K562 (cell line): ENCODE measurements around the gene USP15.

ENCODE experiments used
- CBFA2T3 ChIP-seq: fragments of 450-650 bp; IDR thresholded peaks from 2 replicates; pipeline ENCODE4 v1.6.1; 2017
- CBX3 ChIP-seq, 2 experiments: IDR thresholded peaks; 1 replicate in 1 of 2; 2 replicates in 1 of 2; pipeline ENCODE4 v1.6.1; 2012; ENCODE audit warnings: inconsistent platforms in 2 of 2, low read length in 2 of 2, borderline replicate concordance in 1 of 2, control low read depth in 1 of 2
- EZH2 ChIP-seq: IDR thresholded peaks from 2 replicates; pipeline ENCODE4 v1.6.1; 2012; ENCODE audit warnings: low read depth, mild to moderate bottlenecking, inconsistent platforms, low read length, borderline replicate concordance
- KHSRP ChIP-seq: fragments of 450-650 bp; IDR thresholded peaks from 2 replicates; pipeline ENCODE4 v1.6.1; 2017
- MYNN ChIP-seq, 2 experiments: sonication (generic); formaldehyde crosslinking in 1 of 2; IDR thresholded peaks; 2 replicates each; pipeline versions ENCODE4 v1.5.0 to v1.6.1; 2016 to 2020; ENCODE audit warnings: antibody characterized with exemption in 1 of 2, missing genetic modification reagents in 1 of 2
- POLR2AphosphoS5 ChIP-seq: IDR thresholded peaks from 2 replicates; pipeline ENCODE4 v1.6.1; 2011; ENCODE audit warnings: mild to moderate bottlenecking, low read depth, low read length, moderate library complexity; ENCODE audit not compliant: control insufficient read depth, insufficient read depth
- RCOR1 ChIP-seq, 2 experiments: IDR thresholded peaks; 2 replicates each; pipeline ENCODE4 v1.6.1; 2012; ENCODE audit warnings: low read depth in 2 of 2, low read length in 2 of 2, borderline replicate concordance in 1 of 2, improper control_type of control experiment in 1 of 2
- TF ChIP-seq, protein P1 (sequence below): fragments of 450-650 bp; IDR thresholded peaks from 2 replicates; pipeline ENCODE4 v1.7.0; 2016; ENCODE audit warnings: borderline replicate concordance
- TF ChIP-seq, protein P2 (sequence below), 2 experiments: fragments of 450-650 bp; formaldehyde crosslinking in 1 of 2; IDR thresholded peaks; 2 replicates each; pipeline versions ENCODE4 v1.4.0 to v1.6.1; 2014 to 2020; ENCODE audit warnings: mild to moderate bottlenecking in 2 of 2, borderline replicate concordance in 1 of 2, low read depth in 1 of 2
- TF ChIP-seq, protein P3 (sequence below): sonication (generic); formaldehyde crosslinking; IDR thresholded peaks from 2 replicates; pipeline ENCODE4 v1.5.0; 2020; ENCODE audit warnings: missing genetic modification reagents
- TF ChIP-seq, protein P4 (sequence below), 3 experiments: IDR thresholded peaks in 2 of 3; conservative IDR thresholded peaks in 1 of 3; 2 replicates each; pipeline ENCODE4 v1.5.1; 2011 to 2012; ENCODE audit warnings: low read length in 3 of 3, mild to moderate bottlenecking in 3 of 3, control low read depth in 2 of 3, improper control_type of control experiment in 1 of 3, inconsistent platforms in 1 of 3, low read depth in 1 of 3, mixed read lengths in 1 of 3, moderate library complexity in 1 of 3; ENCODE audit not compliant: insufficient read depth in 2 of 3

DNA sequence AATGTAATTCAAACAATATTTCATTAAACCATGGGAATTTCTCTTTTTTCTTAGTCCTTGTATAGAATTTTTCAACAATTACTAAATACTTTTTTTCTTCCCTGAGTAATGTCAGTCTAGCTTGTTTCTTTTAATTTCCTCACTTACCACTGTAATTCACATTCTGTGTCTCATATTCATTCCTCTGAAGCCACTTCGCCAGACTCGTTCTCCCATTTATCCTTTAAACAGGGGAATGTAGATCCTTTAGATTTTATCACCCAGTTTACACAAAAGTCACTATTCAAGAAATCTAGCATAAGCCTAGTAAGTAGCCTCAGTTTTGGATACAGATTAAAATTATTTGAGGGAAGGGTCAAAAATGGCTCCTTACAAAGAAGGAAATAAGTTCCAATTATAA, 6.8 kb downstream of the USP15 start:
- TF ChIP-seq, protein P1, sequence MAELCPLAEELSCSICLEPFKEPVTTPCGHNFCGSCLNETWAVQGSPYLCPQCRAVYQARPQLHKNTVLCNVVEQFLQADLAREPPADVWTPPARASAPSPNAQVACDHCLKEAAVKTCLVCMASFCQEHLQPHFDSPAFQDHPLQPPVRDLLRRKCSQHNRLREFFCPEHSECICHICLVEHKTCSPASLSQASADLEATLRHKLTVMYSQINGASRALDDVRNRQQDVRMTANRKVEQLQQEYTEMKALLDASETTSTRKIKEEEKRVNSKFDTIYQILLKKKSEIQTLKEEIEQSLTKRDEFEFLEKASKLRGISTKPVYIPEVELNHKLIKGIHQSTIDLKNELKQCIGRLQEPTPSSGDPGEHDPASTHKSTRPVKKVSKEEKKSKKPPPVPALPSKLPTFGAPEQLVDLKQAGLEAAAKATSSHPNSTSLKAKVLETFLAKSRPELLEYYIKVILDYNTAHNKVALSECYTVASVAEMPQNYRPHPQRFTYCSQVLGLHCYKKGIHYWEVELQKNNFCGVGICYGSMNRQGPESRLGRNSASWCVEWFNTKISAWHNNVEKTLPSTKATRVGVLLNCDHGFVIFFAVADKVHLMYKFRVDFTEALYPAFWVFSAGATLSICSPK: no peak
- TF ChIP-seq CBFA2T3 (no peak), EZH2 (no peak), MYNN (IDR thresholded peaks at IDR 0.05) (no peak), MYNN (CRISPR knock-in tag; IDR thresholded peaks at IDR 0.05) (no peak), RCOR1 (IDR thresholded peaks at IDR 0.05; ENCODE audit: borderline replicate concordance in 1 of 2, low read depth in 2 of 2, low read length in 2 of 2) (no peak), POLR2AphosphoS5 (no peak), CBX3 (IDR thresholded peaks at IDR 0.05; ENCODE audit: borderline replicate concordance in 1 of 2, low read length in 2 of 2) (no peak), KHSRP (no peak)
- TF ChIP-seq, protein P2, sequence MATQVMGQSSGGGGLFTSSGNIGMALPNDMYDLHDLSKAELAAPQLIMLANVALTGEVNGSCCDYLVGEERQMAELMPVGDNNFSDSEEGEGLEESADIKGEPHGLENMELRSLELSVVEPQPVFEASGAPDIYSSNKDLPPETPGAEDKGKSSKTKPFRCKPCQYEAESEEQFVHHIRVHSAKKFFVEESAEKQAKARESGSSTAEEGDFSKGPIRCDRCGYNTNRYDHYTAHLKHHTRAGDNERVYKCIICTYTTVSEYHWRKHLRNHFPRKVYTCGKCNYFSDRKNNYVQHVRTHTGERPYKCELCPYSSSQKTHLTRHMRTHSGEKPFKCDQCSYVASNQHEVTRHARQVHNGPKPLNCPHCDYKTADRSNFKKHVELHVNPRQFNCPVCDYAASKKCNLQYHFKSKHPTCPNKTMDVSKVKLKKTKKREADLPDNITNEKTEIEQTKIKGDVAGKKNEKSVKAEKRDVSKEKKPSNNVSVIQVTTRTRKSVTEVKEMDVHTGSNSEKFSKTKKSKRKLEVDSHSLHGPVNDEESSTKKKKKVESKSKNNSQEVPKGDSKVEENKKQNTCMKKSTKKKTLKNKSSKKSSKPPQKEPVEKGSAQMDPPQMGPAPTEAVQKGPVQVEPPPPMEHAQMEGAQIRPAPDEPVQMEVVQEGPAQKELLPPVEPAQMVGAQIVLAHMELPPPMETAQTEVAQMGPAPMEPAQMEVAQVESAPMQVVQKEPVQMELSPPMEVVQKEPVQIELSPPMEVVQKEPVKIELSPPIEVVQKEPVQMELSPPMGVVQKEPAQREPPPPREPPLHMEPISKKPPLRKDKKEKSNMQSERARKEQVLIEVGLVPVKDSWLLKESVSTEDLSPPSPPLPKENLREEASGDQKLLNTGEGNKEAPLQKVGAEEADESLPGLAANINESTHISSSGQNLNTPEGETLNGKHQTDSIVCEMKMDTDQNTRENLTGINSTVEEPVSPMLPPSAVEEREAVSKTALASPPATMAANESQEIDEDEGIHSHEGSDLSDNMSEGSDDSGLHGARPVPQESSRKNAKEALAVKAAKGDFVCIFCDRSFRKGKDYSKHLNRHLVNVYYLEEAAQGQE (IDR thresholded peaks at IDR 0.05; ENCODE audit: borderline replicate concordance): no peak
- TF ChIP-seq, protein P2 (CRISPR knock-in tag; IDR thresholded peaks at IDR 0.05; ENCODE audit: low read depth): no peak
- TF ChIP-seq, protein P3, sequence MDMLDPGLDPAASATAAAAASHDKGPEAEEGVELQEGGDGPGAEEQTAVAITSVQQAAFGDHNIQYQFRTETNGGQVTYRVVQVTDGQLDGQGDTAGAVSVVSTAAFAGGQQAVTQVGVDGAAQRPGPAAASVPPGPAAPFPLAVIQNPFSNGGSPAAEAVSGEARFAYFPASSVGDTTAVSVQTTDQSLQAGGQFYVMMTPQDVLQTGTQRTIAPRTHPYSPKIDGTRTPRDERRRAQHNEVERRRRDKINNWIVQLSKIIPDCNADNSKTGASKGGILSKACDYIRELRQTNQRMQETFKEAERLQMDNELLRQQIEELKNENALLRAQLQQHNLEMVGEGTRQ (CRISPR knock-in tag): no peak
- TF ChIP-seq, protein P4, sequence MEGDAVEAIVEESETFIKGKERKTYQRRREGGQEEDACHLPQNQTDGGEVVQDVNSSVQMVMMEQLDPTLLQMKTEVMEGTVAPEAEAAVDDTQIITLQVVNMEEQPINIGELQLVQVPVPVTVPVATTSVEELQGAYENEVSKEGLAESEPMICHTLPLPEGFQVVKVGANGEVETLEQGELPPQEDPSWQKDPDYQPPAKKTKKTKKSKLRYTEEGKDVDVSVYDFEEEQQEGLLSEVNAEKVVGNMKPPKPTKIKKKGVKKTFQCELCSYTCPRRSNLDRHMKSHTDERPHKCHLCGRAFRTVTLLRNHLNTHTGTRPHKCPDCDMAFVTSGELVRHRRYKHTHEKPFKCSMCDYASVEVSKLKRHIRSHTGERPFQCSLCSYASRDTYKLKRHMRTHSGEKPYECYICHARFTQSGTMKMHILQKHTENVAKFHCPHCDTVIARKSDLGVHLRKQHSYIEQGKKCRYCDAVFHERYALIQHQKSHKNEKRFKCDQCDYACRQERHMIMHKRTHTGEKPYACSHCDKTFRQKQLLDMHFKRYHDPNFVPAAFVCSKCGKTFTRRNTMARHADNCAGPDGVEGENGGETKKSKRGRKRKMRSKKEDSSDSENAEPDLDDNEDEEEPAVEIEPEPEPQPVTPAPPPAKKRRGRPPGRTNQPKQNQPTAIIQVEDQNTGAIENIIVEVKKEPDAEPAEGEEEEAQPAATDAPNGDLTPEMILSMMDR (IDR thresholded peaks at IDR 0.05 in 2 of 3, conservative IDR thresholded peaks at IDR 0.05 in 1 of 3; ENCODE audit: insufficient read depth in 2 of 3, low read depth in 1 of 3, low read length in 3 of 3): no peak
